Choroid plexus epithelial cell (primary cell): ENCODE data around the gene GRAMD1A.
"Not testable (repeated sequence)": the region's sequence is repeated elsewhere in the genome, so short reads cannot be mapped to it uniquely, and the experiment has no call there.

Experiments used
- DNase-seq: peaks from one replicate; pipeline ENCODE4 v3.0.0-alpha.2; 2010; ENCODE audit warnings: low read depth
- H3K4me3 ChIP-seq: 2 replicates; pipeline ENCODE4 v1.5.1; 2011; ENCODE audit warnings: low read depth, mild to moderate bottlenecking, control low read depth, low read length, moderate library complexity
- CTCF ChIP-seq: conservative IDR thresholded peaks from 2 replicates; pipeline ENCODE4 v1.5.1; 2011; ENCODE audit warnings: low read depth, mild to moderate bottlenecking, control low read depth, inconsistent platforms, low read length, moderate library complexity

GRAMD1A gene

GRCh38 chr19:35048911-35049411 is 48.8 kb downstream of the GRAMD1A start:
- H3K4me3 ChIP-seq = no peak overlapping the region
- no peak for TF ChIP-seq CTCF
- no peak for DNase-seq

GRCh38 chr19:35049456-35049855 is 49.3 kb downstream of the GRAMD1A start:
- no peak for TF ChIP-seq CTCF
- H3K4me3 ChIP-seq = no peak overlapping the region
- no peak for DNase-seq

- H3K4me3 ChIP-seq, DNase-seq: not testable (repeated sequence)
These were observed 50.5 kb downstream of the GRAMD1A start for GRCh38 chr19:35050662-35051061.

- not testable (repeated sequence) for H3K4me3 ChIP-seq, DNase-seq
These were observed 51.1 kb downstream of the GRAMD1A start for GRCh38 chr19:35051268-35051667.

GRCh38 chr19:35051796-35052195 is 51.7 kb downstream of the GRAMD1A start:
- no peak for TF ChIP-seq CTCF
- DNase-seq = no peak
- no peak overlapping the region for H3K4me3 ChIP-seq

GRCh38 chr19:35052599-35053190 is 52.6 kb downstream of the GRAMD1A start:
- DNase-seq = no peak
- no peak overlapping the region for H3K4me3 ChIP-seq
- no peak for TF ChIP-seq CTCF

GRCh38 chr19:35053667-35054293 is 53.7 kb downstream of the GRAMD1A start:
- TF ChIP-seq CTCF = no peak
- no peak overlapping the region for H3K4me3 ChIP-seq
- DNase-seq = no peak

- H3K4me3 ChIP-seq = no peak overlapping the region
- no peak for TF ChIP-seq CTCF
- no peak for DNase-seq
These were observed 54.5 kb downstream of the GRAMD1A start for GRCh38 chr19:35054626-35055025.
